NT2/D1 (cell line): Measurements from ENCODE around the gene PDIK1L.

Source experiments
- DNase-seq: peaks from one replicate; pipeline ENCODE4 v3.0.0-alpha.2; 2011; ENCODE audit warnings: low read depth, low spot score
- H3K27me3 ChIP-seq: 2 replicates; pipeline ENCODE4 v1.6.0; 2011; ENCODE audit warnings: mild to moderate bottlenecking; ENCODE audit not compliant: insufficient read length, insufficient read depth
- H3K36me3 ChIP-seq: 2 replicates; pipeline ENCODE4 v1.6.1; 2011; ENCODE audit warnings: mild to moderate bottlenecking, low read length, mixed read lengths; ENCODE audit not compliant: insufficient read depth, insufficient read length
- H3K4me1 ChIP-seq: 2 replicates; pipeline ENCODE4 v1.5.1; 2011; ENCODE audit not compliant: insufficient read depth, insufficient read length
- H3K4me3 ChIP-seq: 2 replicates; pipeline ENCODE4 v1.5.1; 2011; ENCODE audit warnings: low read depth; ENCODE audit not compliant: insufficient read length
- H3K9ac ChIP-seq: 2 replicates; pipeline ENCODE4 v1.6.0; 2011; ENCODE audit warnings: low read depth; ENCODE audit not compliant: insufficient read length
- H3K9me3 ChIP-seq: 2 replicates; pipeline ENCODE4 v1.5.1; 2011; ENCODE audit warnings: mild to moderate bottlenecking, low read length; ENCODE audit not compliant: insufficient read depth
- SUZ12 ChIP-seq: IDR thresholded peaks from 2 replicates; pipeline ENCODE4 v1.6.1; 2011; ENCODE audit not compliant: insufficient read length, insufficient read depth; ENCODE audit errors: extremely low read depth
- YY1 ChIP-seq: IDR thresholded peaks from 2 replicates; pipeline ENCODE4 v1.6.1; 2011; ENCODE audit not compliant: insufficient read length, insufficient read depth
- ZNF274 ChIP-seq: IDR thresholded peaks from 2 replicates; pipeline ENCODE4 v1.6.1; 2011; ENCODE audit warnings: mild to moderate bottlenecking, low read depth, low read length

PDIK1L gene

GRCh38 chr1:26155370-26156284 is 44.0 kb downstream of the PDIK1L start:
- Histone ChIP-seq H3K4me3 (no peak overlapping the region), H3K9me3 (no peaks in the 10 kb centered on the region), H3K4me1 (peaks cover 40% of the 10 kb centered on the region), H3K9ac (peak overlapping the region; percentile 23), H3K36me3 (no peaks in the 10 kb centered on the region), H3K27me3 (peaks cover 92% of the 10 kb centered on the region)
- TF ChIP-seq SUZ12 (peak; percentile 52), YY1 (no peak)
- no peak for DNase-seq

- peak overlapping the region; percentile 12 for H3K4me3 ChIP-seq
- H3K36me3 ChIP-seq, result no peaks in the 10 kb centered on the region
- TF ChIP-seq YY1, result no peak
- TF ChIP-seq SUZ12, result peak; percentile 21
- H3K27me3 ChIP-seq, result peaks cover 98% of the 10 kb centered on the region
- H3K9ac ChIP-seq, result peak overlapping the region; percentile 23
- H3K4me1 ChIP-seq, result peaks cover 47% of the 10 kb centered on the region
- no peak for DNase-seq
- no peaks in the 10 kb centered on the region for H3K9me3 ChIP-seq
Measured at GRCh38 chr1:26156285-26157038, 44.8 kb downstream of the PDIK1L start.

- H3K36me3 ChIP-seq, result no peaks in the 10 kb centered on the region
- peaks cover 48% of the 10 kb centered on the region for H3K4me1 ChIP-seq
- DNase-seq, result no peak
- peaks cover 98% of the 10 kb centered on the region for H3K27me3 ChIP-seq
- no peak overlapping the region for H3K4me3 ChIP-seq
- H3K9ac ChIP-seq, result peak overlapping the region; percentile 27
- H3K9me3 ChIP-seq, result no peaks in the 10 kb centered on the region
- TF ChIP-seq YY1 (no peak), ZNF274 (no peak), SUZ12 (no peak)
Measured at GRCh38 chr1:26158271-26158907, 46.8 kb downstream of the PDIK1L start.

- H3K27me3 ChIP-seq, result peaks cover 98% of the 10 kb centered on the region
- H3K9me3 ChIP-seq, result no peaks in the 10 kb centered on the region
- peaks cover 54% of the 10 kb centered on the region for H3K4me1 ChIP-seq
- H3K4me3 ChIP-seq, result no peak within 1 kb of the TSS
- TF ChIP-seq ZNF274 (no peak), SUZ12 (no peak), YY1 (no peak)
- H3K36me3 ChIP-seq, result no peaks in the 10 kb centered on the region
- DNase-seq, result no peak
- H3K9ac ChIP-seq, result peak within 1 kb of the TSS; percentile 27
Measured at GRCh38 chr1:26158908-26159742, 47.5 kb downstream of the PDIK1L start, which contains the start of gene FAM110D. Gene FAM110D, plus strand, starts transcription at chr1:26159079. Its CDS starts 2,213 bp downstream, at chr1:26161292.

- H3K36me3 ChIP-seq, result no peaks in the 10 kb centered on the region
- peak overlapping the region; percentile 27 for H3K9ac ChIP-seq
- TF ChIP-seq YY1 (no peak), SUZ12 (no peak), ZNF274 (no peak)
- no peak for DNase-seq
- no peaks in the 10 kb centered on the region for H3K9me3 ChIP-seq
- peaks cover 92% of the 10 kb centered on the region for H3K27me3 ChIP-seq
- no peak overlapping the region for H3K4me3 ChIP-seq
- H3K4me1 ChIP-seq, result peaks cover 54% of the 10 kb centered on the region
Measured at GRCh38 chr1:26159743-26160039, 48.1 kb downstream of the PDIK1L start.

GRCh38 chr1:26160527-26161414 is 49.1 kb downstream of the PDIK1L start:
- Histone ChIP-seq H3K36me3 (no peaks in the 10 kb centered on the region), H3K9ac (peak overlapping the region; percentile 82), H3K4me3 (peak overlapping the region; percentile 41), H3K9me3 (no peaks in the 10 kb centered on the region), H3K27me3 (peaks cover 83% of the 10 kb centered on the region), H3K4me1 (peaks cover 50% of the 10 kb centered on the region)
- no peak for TF ChIP-seq YY1
- TF ChIP-seq SUZ12, result peak; percentile 13
- DNase-seq, result no peak
